OCI-LY1 (cell line): Measurements from ENCODE around the gene RECK.

Source experiments
- H2AFZ ChIP-seq: fragments of 200-600 bp; sonication (generic), shearing (Covaris generic); 2 replicates; pipeline ENCODE4 v1.6.0; 2014; ENCODE audit warnings: antibody characterized with exemption, mild to moderate bottlenecking, low read length
- H3F3A ChIP-seq: fragments of 200-600 bp; sonication (generic), shearing (Covaris generic); 2 replicates; pipeline ENCODE4 v1.6.0; 2014; ENCODE audit warnings: mild to moderate bottlenecking, antibody characterized with exemption, low read length, moderate library complexity; ENCODE audit not compliant: insufficient read depth
- H3K27ac ChIP-seq: fragments of 200-600 bp; sonication (generic); 2 replicates; pipeline ENCODE4 v1.5.1; 2014; ENCODE audit warnings: low read length, mixed run types, mild to moderate bottlenecking, low read depth; ENCODE audit not compliant: poor library complexity, severe bottlenecking
- H3K27me3 ChIP-seq: fragments of 200-600 bp; sonication (generic); 2 replicates; pipeline ENCODE4 v1.6.0; 2014; ENCODE audit warnings: antibody characterized with exemption, mild to moderate bottlenecking, low read length, moderate library complexity; ENCODE audit not compliant: insufficient read depth
- H3K36me3 ChIP-seq: fragments of 200-600 bp; sonication (generic); 2 replicates; pipeline ENCODE4 v1.6.1; 2014; ENCODE audit warnings: mild to moderate bottlenecking, antibody characterized with exemption, low read length, moderate library complexity, mixed read lengths; ENCODE audit not compliant: insufficient read depth
- H3K4me1 ChIP-seq: fragments of 200-600 bp; sonication (generic); 2 replicates; pipeline ENCODE4 v1.5.1; 2014; ENCODE audit warnings: mild to moderate bottlenecking, low read length, moderate library complexity; ENCODE audit not compliant: insufficient read depth, severe bottlenecking
- H3K4me2 ChIP-seq: fragments of 200-600 bp; sonication (generic), shearing (Covaris generic); 2 replicates; pipeline ENCODE4 v1.6.1; 2014; ENCODE audit warnings: low read length
- H3K4me3 ChIP-seq: fragments of 200-600 bp; sonication (generic); 2 replicates; pipeline ENCODE4 v1.5.1; 2014; ENCODE audit warnings: low read length, low read depth, mild to moderate bottlenecking, mixed read lengths; ENCODE audit not compliant: poor library complexity, severe bottlenecking
- H3K79me2 ChIP-seq: fragments of 200-600 bp; shearing (Covaris generic); 2 replicates; pipeline ENCODE4 v1.6.1; 2016; ENCODE audit warnings: mixed run types, low read length, mixed read lengths; ENCODE audit not compliant: insufficient read depth
- H3K9ac ChIP-seq: fragments of 200-600 bp; sonication (generic), shearing (Covaris generic); 2 replicates; pipeline ENCODE4 v1.6.1; 2014; ENCODE audit warnings: mild to moderate bottlenecking, low read length, mixed read lengths
- H3K9me2 ChIP-seq: fragments of 200-600 bp; sonication (generic), shearing (Covaris generic); 2 replicates; pipeline ENCODE4 v1.6.1; 2014; ENCODE audit warnings: low read depth, mild to moderate bottlenecking, low read length, mixed read lengths
- H3K9me3 ChIP-seq: fragments of 200-600 bp; shearing (Covaris generic); 2 replicates; pipeline ENCODE4 v1.6.1; 2014; ENCODE audit warnings: low read length, mixed read lengths
- H4K20me1 ChIP-seq: fragments of 200-600 bp; sonication (generic), shearing (Covaris generic); 2 replicates; pipeline ENCODE4 v1.6.0; 2016; ENCODE audit warnings: mild to moderate bottlenecking, low read length; ENCODE audit not compliant: insufficient read depth
- CTCF ChIP-seq: fragments of 200-600 bp; sonication (generic), shearing (Covaris generic); IDR thresholded peaks from 2 replicates; pipeline ENCODE4 v1.5.1; 2017; ENCODE audit warnings: mild to moderate bottlenecking, antibody characterized with exemption, low read length, moderate library complexity, mixed read lengths
- EZH2 ChIP-seq: fragments of 200-600 bp; sonication (generic), shearing (Covaris generic); IDR thresholded peaks from 2 replicates; pipeline ENCODE4 v1.8.0; 2017; ENCODE audit warnings: borderline replicate concordance, mixed run types, mild to moderate bottlenecking, antibody characterized with exemption, low read length, moderate library complexity, mixed read lengths

Gene RECK

GRCh38 chr9:36025746-36026145, 11.0 kb upstream of the RECK start:
- H3K9ac ChIP-seq: no peak overlapping the region
- peaks cover 7% of the 10 kb centered on the region for H3K4me1 ChIP-seq
- H3K9me2 ChIP-seq: no peaks in the 10 kb centered on the region
- H3K4me2 ChIP-seq: no peak overlapping the region
- no peaks in the 10 kb centered on the region for H3K79me2 ChIP-seq
- TF ChIP-seq CTCF (no peak), EZH2 (no peak)
- no peak overlapping the region for H2AFZ ChIP-seq
- no peak overlapping the region for H3K27ac ChIP-seq
- H3K36me3 ChIP-seq: no peaks in the 10 kb centered on the region
- no peaks in the 10 kb centered on the region for H3F3A ChIP-seq
- no peaks in the 10 kb centered on the region for H3K9me3 ChIP-seq
- H3K4me3 ChIP-seq: no peak overlapping the region
- H3K27me3 ChIP-seq: peaks cover 3% of the 10 kb centered on the region; the same call in 1 of the 2 replicates
- H4K20me1 ChIP-seq: no peaks in the 10 kb centered on the region

GRCh38 chr9:36029202-36029601, 7.5 kb upstream of the RECK start:
- Histone ChIP-seq H3K79me2 (no peaks in the 10 kb centered on the region), H3K9ac (no peak overlapping the region), H3K36me3 (no peaks in the 10 kb centered on the region), H3K4me1 (peaks cover 7% of the 10 kb centered on the region), H3K9me2 (no peaks in the 10 kb centered on the region), H3K9me3 (no peaks in the 10 kb centered on the region), H3K27ac (no peak overlapping the region), H2AFZ (no peak overlapping the region), H3K4me2 (no peak overlapping the region), H3K27me3 (peaks cover 3% of the 10 kb centered on the region; the same call in 1 of the 2 replicates), H3F3A (no peaks in the 10 kb centered on the region), H4K20me1 (no peaks in the 10 kb centered on the region), H3K4me3 (no peak overlapping the region)
- TF ChIP-seq EZH2 (no peak), CTCF (no peak)

GRCh38 chr9:36029765-36030528, 6.8 kb upstream of the RECK start:
- H3K36me3 ChIP-seq: no peaks in the 10 kb centered on the region
- H3F3A ChIP-seq: no peaks in the 10 kb centered on the region
- H3K27me3 ChIP-seq: peaks cover 1% of the 10 kb centered on the region; the same call in 1 of the 2 replicates
- H3K4me2 ChIP-seq: no peak overlapping the region
- H3K4me3 ChIP-seq: no peak overlapping the region
- no peaks in the 10 kb centered on the region for H3K9me3 ChIP-seq
- H4K20me1 ChIP-seq: no peaks in the 10 kb centered on the region
- no peaks in the 10 kb centered on the region for H3K79me2 ChIP-seq
- TF ChIP-seq EZH2: no peak
- TF ChIP-seq CTCF: no peak
- no peak overlapping the region for H3K9ac ChIP-seq
- no peak overlapping the region for H3K27ac ChIP-seq
- H2AFZ ChIP-seq: no peak overlapping the region
- no peaks in the 10 kb centered on the region for H3K9me2 ChIP-seq
- H3K4me1 ChIP-seq: peaks cover 7% of the 10 kb centered on the region
